Brain microvascular endothelial cell (primary cell): ENCODE data around the gene CLEC16A.

Experiments used
- DNase-seq: peaks from one replicate; pipeline ENCODE4 v3.0.0-alpha.2; 2020
- H3K27ac ChIP-seq: fragments of 250-450 bp; sonication (Bioruptor Pico); 2 replicates; pipeline ENCODE4 v1.5.1; 2020; ENCODE audit warnings: mild to moderate bottlenecking, moderate library complexity
- H3K27me3 ChIP-seq: fragments of 250-450 bp; sonication (Bioruptor Pico); replicated peaks from 2 replicates; pipeline ENCODE4 v1.5.1; 2020; ENCODE audit warnings: mild to moderate bottlenecking
- H3K36me3 ChIP-seq: fragments of 250-450 bp; sonication (Bioruptor Pico); replicated peaks from 2 replicates; pipeline ENCODE4 v1.5.1; 2020; ENCODE audit warnings: mild to moderate bottlenecking
- H3K4me3 ChIP-seq: 2 replicates; pipeline ENCODE4 v1.5.1; 2011; ENCODE audit warnings: low read depth, mild to moderate bottlenecking, control low read depth, low read length, moderate library complexity
- in situ Hi-C: cut with HindIII; loops from 2 replicates; pipeline ENCODE4 v1.10.0; 2017; ENCODE audit warnings: low sequenced_read_pairs, low pct_ligation_motif_present
- TF ChIP-seq, protein P1 (sequence below): IDR thresholded peaks from 2 replicates; pipeline ENCODE4 v1.5.1; 2011; ENCODE audit warnings: low read depth, mild to moderate bottlenecking, moderate library complexity, low read length, control low read depth, inconsistent platforms; ENCODE audit errors: missing control alignments

CLEC16A gene

GRCh38 chr16:11022002-11022401 lies 77.6 kb downstream of the CLEC16A start:
- Histone ChIP-seq H3K27me3 (no peaks in the 10 kb centered on the region), H3K27ac (no peak overlapping the region), H3K4me3 (no peak overlapping the region), H3K36me3 (peaks cover 7% of the 10 kb centered on the region)
- TF ChIP-seq, protein P1, sequence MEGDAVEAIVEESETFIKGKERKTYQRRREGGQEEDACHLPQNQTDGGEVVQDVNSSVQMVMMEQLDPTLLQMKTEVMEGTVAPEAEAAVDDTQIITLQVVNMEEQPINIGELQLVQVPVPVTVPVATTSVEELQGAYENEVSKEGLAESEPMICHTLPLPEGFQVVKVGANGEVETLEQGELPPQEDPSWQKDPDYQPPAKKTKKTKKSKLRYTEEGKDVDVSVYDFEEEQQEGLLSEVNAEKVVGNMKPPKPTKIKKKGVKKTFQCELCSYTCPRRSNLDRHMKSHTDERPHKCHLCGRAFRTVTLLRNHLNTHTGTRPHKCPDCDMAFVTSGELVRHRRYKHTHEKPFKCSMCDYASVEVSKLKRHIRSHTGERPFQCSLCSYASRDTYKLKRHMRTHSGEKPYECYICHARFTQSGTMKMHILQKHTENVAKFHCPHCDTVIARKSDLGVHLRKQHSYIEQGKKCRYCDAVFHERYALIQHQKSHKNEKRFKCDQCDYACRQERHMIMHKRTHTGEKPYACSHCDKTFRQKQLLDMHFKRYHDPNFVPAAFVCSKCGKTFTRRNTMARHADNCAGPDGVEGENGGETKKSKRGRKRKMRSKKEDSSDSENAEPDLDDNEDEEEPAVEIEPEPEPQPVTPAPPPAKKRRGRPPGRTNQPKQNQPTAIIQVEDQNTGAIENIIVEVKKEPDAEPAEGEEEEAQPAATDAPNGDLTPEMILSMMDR = no peak
- in situ Hi-C loops = no loop called here
- no peak for DNase-seq

DNA sequence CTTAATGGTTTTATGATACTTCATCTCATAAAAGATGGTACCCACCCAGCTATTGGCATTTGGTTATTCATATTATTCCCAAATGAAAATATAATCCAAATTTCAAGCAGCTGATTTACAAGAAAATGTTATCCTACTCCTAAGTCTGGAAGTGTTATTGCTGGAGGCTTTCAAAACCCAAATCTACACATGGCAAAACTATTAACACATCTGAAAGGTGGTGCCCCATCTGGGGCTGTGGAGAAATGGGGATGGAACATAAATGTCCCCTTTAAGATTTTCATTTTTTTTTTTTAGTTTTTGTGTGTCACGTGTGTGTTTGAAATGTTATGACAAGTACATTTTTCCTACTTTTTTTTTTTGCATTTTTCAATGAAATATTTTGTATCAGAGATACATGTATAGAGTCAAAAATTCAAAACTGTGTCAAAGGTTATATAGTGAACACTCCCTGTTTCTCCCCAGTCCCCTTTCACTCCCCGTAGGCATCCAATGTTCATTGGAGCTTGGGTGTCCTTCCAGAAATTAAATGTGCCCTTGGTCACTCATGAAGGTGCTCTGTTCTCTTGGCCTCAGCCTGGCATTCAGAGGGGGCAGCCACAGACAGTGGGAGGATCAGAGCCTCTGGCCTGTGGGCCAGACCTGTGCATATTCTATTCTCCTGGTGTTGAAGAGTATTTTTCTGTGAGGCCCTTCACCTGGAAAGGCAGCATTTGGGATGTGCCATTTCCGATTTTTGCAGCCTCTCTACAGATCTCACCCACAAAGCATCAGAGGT lies 79.1 kb downstream of the CLEC16A start:
- no peak for DNase-seq
- no peak overlapping the region for H3K27ac ChIP-seq
- no peaks in the 10 kb centered on the region for H3K27me3 ChIP-seq
- H3K36me3 ChIP-seq = peaks cover 8% of the 10 kb centered on the region
- no peak overlapping the region for H3K4me3 ChIP-seq
- in situ Hi-C loops = no loop called here
- TF ChIP-seq, protein P1 = no peak

DNA sequence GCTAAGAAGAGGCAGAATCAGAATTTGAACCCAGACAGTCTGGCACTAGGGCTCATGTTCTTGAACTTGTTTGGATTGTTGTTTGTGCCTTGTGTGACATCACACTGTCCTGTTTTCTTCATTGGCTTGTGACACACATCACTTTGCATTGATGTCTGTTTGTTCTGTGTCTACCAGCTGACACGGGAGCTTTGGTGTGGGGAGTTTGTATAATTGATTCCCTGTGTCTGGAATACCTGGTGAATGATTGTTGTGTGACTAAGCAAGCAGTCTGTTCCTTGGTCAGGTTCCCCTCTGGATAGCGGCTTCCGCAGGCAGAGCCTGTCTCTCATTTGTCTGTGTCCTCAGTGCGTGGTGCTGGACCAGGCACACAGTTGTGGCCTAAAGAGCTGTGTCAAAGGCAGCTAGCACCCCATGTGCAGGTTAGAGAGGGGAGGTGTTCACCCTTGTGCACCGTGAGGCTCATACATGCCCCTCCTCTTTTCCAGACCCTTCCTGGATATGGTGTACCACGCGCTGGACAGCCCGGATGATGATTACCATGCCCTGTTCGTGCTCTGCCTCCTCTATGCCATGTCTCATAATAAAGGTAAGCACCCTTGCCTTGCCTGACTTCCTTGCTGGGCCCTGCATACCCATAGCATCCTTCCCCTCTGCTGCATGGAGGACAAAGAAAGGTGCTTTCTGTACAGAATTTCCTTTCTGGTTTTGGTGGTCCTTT lies 80.1 kb downstream of the CLEC16A start:
- no peak overlapping the region for H3K4me3 ChIP-seq
- H3K36me3 ChIP-seq = peaks cover 8% of the 10 kb centered on the region
- no peak overlapping the region for H3K27ac ChIP-seq
- in situ Hi-C loops = no loop called here
- DNase-seq = no peak
- H3K27me3 ChIP-seq = no peaks in the 10 kb centered on the region
- TF ChIP-seq, protein P1 = no peak

GRCh38 chr16:11025120-11025531 lies 80.8 kb downstream of the CLEC16A start:
- in situ Hi-C loops = no loop called here
- TF ChIP-seq, protein P1 = no peak

GRCh38 chr16:11029948-11030347 lies 85.6 kb downstream of the CLEC16A start:
- in situ Hi-C loops = no loop called here
- no peak overlapping the region for H3K4me3 ChIP-seq
- no peak overlapping the region for H3K27ac ChIP-seq
- DNase-seq = no peak
- H3K27me3 ChIP-seq = no peaks in the 10 kb centered on the region
- TF ChIP-seq, protein P1 = no peak
- H3K36me3 ChIP-seq = peaks cover 10% of the 10 kb centered on the region

More at GRCh38 chr16:11025120-11025531, 80.8 kb downstream of the CLEC16A start:
- H3K27me3 ChIP-seq = no peaks in the 10 kb centered on the region
- DNase-seq = no peak
- peaks cover 8% of the 10 kb centered on the region for H3K36me3 ChIP-seq
- no peak overlapping the region for H3K27ac ChIP-seq
- H3K4me3 ChIP-seq = no peak overlapping the region
